Osteocyte (in vitro differentiated cells): ENCODE results near the gene BHLHE23. TPM values are rescaled to one million over a fixed set of nuclear protein-coding genes. Genes with fewer than 3 reads are reported as not detected.

Experiments
- DNase-seq: peaks from one replicate; pipeline ENCODE4 v3.0.0; 2021; ENCODE audit warnings: mixed read lengths; ENCODE audit not compliant: unreplicated experiment; ENCODE audit errors: extremely low spot score
- H3K27ac Mint-ChIP-seq: one replicate; pipeline ENCODE4 v1.8.0; 2021; ENCODE audit warnings: mild to moderate bottlenecking, mixed read lengths; ENCODE audit not compliant: unreplicated experiment
- H3K27me3 Mint-ChIP-seq: one replicate; pipeline ENCODE4 v1.8.0; 2021; ENCODE audit warnings: mixed read lengths; ENCODE audit not compliant: unreplicated experiment
- H3K36me3 Mint-ChIP-seq: one replicate; pipeline ENCODE4 v1.8.0; 2021; ENCODE audit warnings: mixed read lengths; ENCODE audit not compliant: unreplicated experiment
- H3K4me1 Mint-ChIP-seq: one replicate; pipeline ENCODE4 v1.8.0; 2021; ENCODE audit warnings: mixed read lengths; ENCODE audit not compliant: unreplicated experiment
- H3K4me3 Mint-ChIP-seq: one replicate; pipeline ENCODE4 v1.8.0; 2021; ENCODE audit warnings: mild to moderate bottlenecking, moderate library complexity, mixed read lengths; ENCODE audit not compliant: unreplicated experiment
- H3K9me3 Mint-ChIP-seq: one replicate; pipeline ENCODE4 v1.8.0; 2021; ENCODE audit warnings: mixed read lengths; ENCODE audit not compliant: unreplicated experiment
- total RNA-seq: library from RNA; stranded (reverse); gene quantifications from 2 replicates; pipeline ENCODE4 v1.2.1, GENCODE V29; 2021
- TF ChIP-seq, protein P1 (sequence below): fragments of 200-600 bp; sonication (generic); IDR thresholded peaks from 2 replicates; pipeline ENCODE4 v1.5.0; 2021; ENCODE audit warnings: antibody characterized with exemption, mild to moderate bottlenecking, moderate library complexity

BHLHE23 gene
- total RNA-seq, 1 donor from 2014 or later = not detected

DNA sequence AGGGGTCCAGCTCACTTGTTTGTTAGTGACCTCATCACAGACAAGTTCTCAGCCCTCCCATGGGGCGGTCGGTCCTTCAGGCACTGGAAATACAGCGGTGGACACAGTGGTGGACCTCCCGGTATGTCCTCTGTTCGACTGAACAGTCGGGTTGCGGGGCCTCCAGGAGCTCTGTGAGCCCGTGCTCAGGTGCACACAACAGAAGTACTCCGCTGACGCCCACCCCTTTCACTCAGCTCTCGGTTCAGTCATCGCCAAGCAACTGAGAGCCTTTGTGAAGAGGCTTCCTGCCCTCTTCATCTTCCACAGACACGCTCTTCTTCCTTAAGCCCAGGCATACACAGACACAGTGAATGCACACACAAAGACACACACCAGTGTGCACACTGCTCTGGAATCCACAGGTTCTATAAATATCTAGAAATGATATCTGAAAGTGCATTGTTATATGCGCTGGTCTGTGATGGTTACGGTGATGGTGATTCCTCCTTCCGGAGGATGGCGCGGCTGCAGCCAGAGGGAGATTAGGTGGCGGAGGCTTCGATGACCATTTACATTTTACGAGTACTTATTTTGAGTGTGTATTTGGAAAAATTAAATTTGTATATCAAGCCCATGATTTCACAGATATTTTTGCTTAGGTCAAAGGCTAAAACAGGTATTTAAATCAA lies 46.8 kb upstream of the BHLHE23 start:
- TF ChIP-seq, protein P1, sequence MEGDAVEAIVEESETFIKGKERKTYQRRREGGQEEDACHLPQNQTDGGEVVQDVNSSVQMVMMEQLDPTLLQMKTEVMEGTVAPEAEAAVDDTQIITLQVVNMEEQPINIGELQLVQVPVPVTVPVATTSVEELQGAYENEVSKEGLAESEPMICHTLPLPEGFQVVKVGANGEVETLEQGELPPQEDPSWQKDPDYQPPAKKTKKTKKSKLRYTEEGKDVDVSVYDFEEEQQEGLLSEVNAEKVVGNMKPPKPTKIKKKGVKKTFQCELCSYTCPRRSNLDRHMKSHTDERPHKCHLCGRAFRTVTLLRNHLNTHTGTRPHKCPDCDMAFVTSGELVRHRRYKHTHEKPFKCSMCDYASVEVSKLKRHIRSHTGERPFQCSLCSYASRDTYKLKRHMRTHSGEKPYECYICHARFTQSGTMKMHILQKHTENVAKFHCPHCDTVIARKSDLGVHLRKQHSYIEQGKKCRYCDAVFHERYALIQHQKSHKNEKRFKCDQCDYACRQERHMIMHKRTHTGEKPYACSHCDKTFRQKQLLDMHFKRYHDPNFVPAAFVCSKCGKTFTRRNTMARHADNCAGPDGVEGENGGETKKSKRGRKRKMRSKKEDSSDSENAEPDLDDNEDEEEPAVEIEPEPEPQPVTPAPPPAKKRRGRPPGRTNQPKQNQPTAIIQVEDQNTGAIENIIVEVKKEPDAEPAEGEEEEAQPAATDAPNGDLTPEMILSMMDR = no peak
- peak; percentile 57 for DNase-seq

DNA sequence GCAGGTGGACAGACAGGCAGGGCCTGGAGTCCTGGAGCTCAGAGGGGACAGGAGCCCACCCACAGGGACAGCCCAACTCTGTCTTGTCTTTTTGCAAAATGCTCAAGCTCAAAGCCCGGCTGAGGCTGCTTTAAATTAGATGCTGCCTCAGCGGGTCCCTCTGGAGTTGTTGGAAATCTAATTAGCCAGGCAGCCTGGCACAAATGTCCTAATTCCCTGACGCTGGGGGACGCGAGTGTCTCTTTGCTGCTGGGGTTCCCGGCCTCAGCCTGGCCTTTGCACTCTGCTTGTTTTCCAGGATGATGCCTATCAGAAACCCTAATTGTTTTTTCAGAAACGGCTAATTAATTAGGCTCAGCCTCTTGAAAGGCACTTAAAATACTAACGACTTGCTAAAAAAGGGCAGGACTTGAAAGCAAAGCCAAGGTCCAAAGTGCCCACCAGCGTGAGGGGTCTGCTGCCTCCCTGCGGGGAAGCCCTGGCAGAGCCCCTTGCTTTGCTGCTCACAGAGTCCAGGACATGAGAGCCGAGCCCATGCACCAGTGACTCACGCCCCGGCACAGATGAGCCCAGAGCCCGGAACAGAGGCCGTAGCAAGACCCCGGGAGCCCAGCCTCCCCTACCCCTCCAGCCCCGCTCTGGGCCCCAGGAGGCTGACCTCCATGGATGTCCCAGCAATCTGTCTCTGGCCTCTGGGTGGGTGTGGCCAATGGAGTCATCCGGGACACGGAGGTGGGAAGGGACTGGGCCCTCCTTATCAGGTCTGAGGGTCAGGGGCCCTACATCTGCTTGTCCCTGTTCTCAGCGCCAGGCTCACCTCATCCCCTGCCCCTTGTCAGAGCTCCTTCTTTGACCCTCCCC lies 46.0 kb upstream of the BHLHE23 start:
- Mint-ChIP-seq H3K4me1 (no peaks in the 10 kb centered on the region), H3K27ac (no peak overlapping the region), H3K36me3 (no peaks in the 10 kb centered on the region), H3K4me3 (no peak overlapping the region), H3K27me3 (peaks cover 9% of the 10 kb centered on the region), H3K9me3 (peaks cover 3% of the 10 kb centered on the region)
- TF ChIP-seq, protein P1 = no peak
- DNase-seq = no peak

More for the DNA sequence above, 46.8 kb upstream of the BHLHE23 start:
- no peaks in the 10 kb centered on the region for H3K4me1 Mint-ChIP-seq
- no peaks in the 10 kb centered on the region for H3K36me3 Mint-ChIP-seq
- no peak overlapping the region for H3K27ac Mint-ChIP-seq
- peaks cover 9% of the 10 kb centered on the region for H3K27me3 Mint-ChIP-seq
- H3K9me3 Mint-ChIP-seq = peaks cover 3% of the 10 kb centered on the region
- H3K4me3 Mint-ChIP-seq = no peak overlapping the region

DNA sequence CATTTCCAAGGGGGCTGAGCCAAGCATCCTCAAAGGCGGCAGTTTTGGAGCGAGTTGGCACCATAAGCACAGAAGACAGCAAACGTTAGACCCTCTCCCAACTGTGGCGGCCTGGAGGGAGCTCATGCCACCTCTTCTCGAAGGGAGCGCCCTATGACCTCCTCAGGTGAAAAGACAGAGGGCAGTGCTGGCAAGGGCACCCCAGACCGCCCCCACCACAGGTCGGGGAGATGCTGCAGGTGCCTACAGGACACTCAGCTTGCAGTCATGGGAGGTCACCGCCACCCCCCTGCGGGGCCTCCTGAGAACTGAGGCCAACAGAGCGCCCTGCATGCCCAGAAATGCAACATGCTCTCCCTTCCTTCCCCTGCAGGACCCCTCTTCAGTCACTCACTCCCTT lies 45.1 kb upstream of the BHLHE23 start:
- TF ChIP-seq, protein P1 = no peak
- H3K27me3 Mint-ChIP-seq = peaks cover 9% of the 10 kb centered on the region
- peaks cover 3% of the 10 kb centered on the region for H3K9me3 Mint-ChIP-seq
- no peak for DNase-seq
- no peaks in the 10 kb centered on the region for H3K4me1 Mint-ChIP-seq
- no peak overlapping the region for H3K4me3 Mint-ChIP-seq
- H3K36me3 Mint-ChIP-seq = no peaks in the 10 kb centered on the region
- H3K27ac Mint-ChIP-seq = no peak overlapping the region

DNA sequence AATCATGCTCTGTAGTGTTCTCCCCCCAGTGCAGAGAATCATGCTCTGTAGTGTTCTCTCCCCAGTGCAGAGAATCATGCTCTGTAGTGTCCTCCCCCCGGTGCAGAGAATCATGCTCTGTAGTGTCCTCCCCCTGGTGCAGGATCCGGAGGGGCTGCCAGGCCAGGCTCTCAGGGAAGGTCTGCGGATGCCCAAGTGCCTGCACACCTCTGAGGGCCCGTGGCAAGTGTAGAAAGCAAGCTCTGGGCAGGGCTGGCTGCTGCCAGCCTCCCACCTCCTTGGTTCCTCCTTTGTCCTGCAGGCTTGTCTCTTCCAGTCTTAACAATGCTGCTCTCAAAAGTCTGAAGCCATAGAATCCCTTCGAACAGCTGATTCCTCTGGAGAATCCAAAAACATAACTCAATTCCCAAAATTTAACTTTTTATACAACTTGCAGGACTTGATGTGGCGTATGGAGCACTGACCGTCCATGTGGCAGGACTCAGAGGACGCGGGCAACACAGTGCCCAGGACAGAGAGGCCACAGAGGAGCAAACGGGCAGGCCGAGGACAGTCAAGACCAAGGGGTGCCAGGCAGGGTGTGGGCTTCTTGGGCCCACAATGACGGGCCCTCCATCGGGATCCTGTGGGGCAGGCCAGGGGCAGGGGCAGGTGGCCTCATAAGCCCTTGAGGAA lies 44.6 kb upstream of the BHLHE23 start:
- Mint-ChIP-seq H3K9me3 (peaks cover 3% of the 10 kb centered on the region), H3K27ac (no peak overlapping the region), H3K27me3 (peaks cover 10% of the 10 kb centered on the region), H3K4me1 (no peaks in the 10 kb centered on the region), H3K36me3 (no peaks in the 10 kb centered on the region), H3K4me3 (no peak overlapping the region)
- TF ChIP-seq, protein P1 = no peak
- no peak for DNase-seq

DNA sequence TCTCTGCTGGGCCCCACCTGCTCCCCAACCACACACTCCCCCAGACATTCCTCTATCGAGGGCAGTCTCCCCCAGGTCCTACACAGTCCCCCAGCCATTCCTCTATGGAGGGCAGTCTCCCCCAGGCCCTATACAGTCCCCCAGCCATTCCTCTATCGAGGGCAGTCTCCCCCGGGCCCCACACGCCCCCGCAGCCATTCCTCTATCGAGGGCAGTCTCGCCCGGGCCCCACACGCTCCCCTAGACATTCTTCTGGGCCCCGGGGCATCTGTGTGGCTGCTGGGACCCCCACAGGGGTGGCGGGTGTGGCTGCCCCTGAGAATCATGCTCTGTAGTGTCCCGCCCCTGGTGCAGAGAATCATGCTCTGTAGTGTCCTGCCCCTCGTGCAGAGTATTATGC lies 43.6 kb upstream of the BHLHE23 start:
- TF ChIP-seq, protein P1 = no peak
- no peak overlapping the region for H3K4me3 Mint-ChIP-seq
- H3K36me3 Mint-ChIP-seq = no peaks in the 10 kb centered on the region
- peaks cover 3% of the 10 kb centered on the region for H3K9me3 Mint-ChIP-seq
- no peaks in the 10 kb centered on the region for H3K4me1 Mint-ChIP-seq
- no peak overlapping the region for H3K27ac Mint-ChIP-seq
- H3K27me3 Mint-ChIP-seq = peaks cover 15% of the 10 kb centered on the region
- DNase-seq = no peak
